ENCODE data around the gene CCDC50. TPM values are rescaled to one million over a fixed set of nuclear protein-coding genes. Genes with fewer than 3 reads are reported as not detected.

Gene CCDC50
- total RNA-seq, 1 experiment from 2014 or later, result 77.2 TPM

GRCh38 chr3:191415566-191415965 is 86.4 kb downstream of the CCDC50 start:
- DNase-seq (ENCODE audit: low spot score), result no peak
- no peaks in the 10 kb centered on the region for H3K27me3 ChIP-seq (replicated peaks; ENCODE audit: insufficient read depth, low read depth, low read length, poor library complexity)
- BruUV-seq (replicated peaks), result no TSS peak
- POLR2A ChIA-PET (ENCODE audit: low non-redundant PET), result no interaction called here
- no peak overlapping the region for H3K27ac ChIP-seq (ENCODE audit: low read depth, low read length, poor library complexity, severe bottlenecking)
- H3K36me3 ChIP-seq (ENCODE audit: insufficient read depth, low read length, poor library complexity, severe bottlenecking), result no peaks in the 10 kb centered on the region
- CTCF ChIA-PET, result no interaction called here
- peaks cover 1% of the 10 kb centered on the region for H3K9me3 ChIP-seq (ENCODE audit: low read depth, low read length, poor library complexity, severe bottlenecking)
- no peak for TF ChIP-seq EZH2 (IDR thresholded peaks at IDR 0.05; ENCODE audit: borderline replicate concordance, low read depth, low read length, poor library complexity, severe bottlenecking)
- no peak for TF ChIP-seq CTCF (conservative IDR thresholded peaks at IDR 0.05; ENCODE audit: low read depth, low read length)
- no peaks in the 10 kb centered on the region for H3K4me1 ChIP-seq (ENCODE audit: insufficient read depth, low read length, poor library complexity, severe bottlenecking)
- intact Hi-C loops (cut with micrococcal nuclease; ENCODE audit: unreplicated experiment), result no loop called here
- no peak overlapping the region for H3K4me3 ChIP-seq (ENCODE audit: low read depth, low read length, poor library complexity, severe bottlenecking)

- intact Hi-C loops (cut with micrococcal nuclease; ENCODE audit: unreplicated experiment), result loop anchor here (2.0 kb wide), 1 partner anchor 391 kb away; no protein-coding TSS in a partner anchor
- ChIA-PET POLR2A (ENCODE audit: low non-redundant PET) (no interaction called here), CTCF (no interaction called here)
- TF ChIP-seq CTCF (conservative IDR thresholded peaks at IDR 0.05; ENCODE audit: low read depth, low read length), result no peak
- TF ChIP-seq EZH2 (IDR thresholded peaks at IDR 0.05; ENCODE audit: borderline replicate concordance, low read depth, low read length, poor library complexity, severe bottlenecking), result no peak
- Histone ChIP-seq H3K4me3 (ENCODE audit: low read depth, low read length, poor library complexity, severe bottlenecking) (no peak overlapping the region), H3K4me1 (ENCODE audit: insufficient read depth, low read length, poor library complexity, severe bottlenecking) (no peaks in the 10 kb centered on the region), H3K36me3 (ENCODE audit: insufficient read depth, low read length, poor library complexity, severe bottlenecking) (no peaks in the 10 kb centered on the region), H3K27me3 (replicated peaks; ENCODE audit: insufficient read depth, low read depth, low read length, poor library complexity) (no peaks in the 10 kb centered on the region), H3K9me3 (ENCODE audit: low read depth, low read length, poor library complexity, severe bottlenecking) (no peaks in the 10 kb centered on the region), H3K27ac (ENCODE audit: low read depth, low read length, poor library complexity, severe bottlenecking) (no peak overlapping the region)
- DNase-seq (ENCODE audit: low spot score), result no peak
- BruUV-seq (replicated peaks), result no TSS peak
Observed at GRCh38 chr3:191417457-191417729, 88.2 kb downstream of the CCDC50 start.

GRCh38 chr3:191420771-191421170 is 91.6 kb downstream of the CCDC50 start:
- no TSS peak for BruUV-seq (replicated peaks)
- Histone ChIP-seq H3K36me3 (ENCODE audit: insufficient read depth, low read length, poor library complexity, severe bottlenecking) (no peaks in the 10 kb centered on the region), H3K4me1 (ENCODE audit: insufficient read depth, low read length, poor library complexity, severe bottlenecking) (no peaks in the 10 kb centered on the region), H3K9me3 (ENCODE audit: low read depth, low read length, poor library complexity, severe bottlenecking) (no peaks in the 10 kb centered on the region), H3K27ac (ENCODE audit: low read depth, low read length, poor library complexity, severe bottlenecking) (no peak overlapping the region), H3K27me3 (replicated peaks; ENCODE audit: insufficient read depth, low read depth, low read length, poor library complexity) (no peaks in the 10 kb centered on the region), H3K4me3 (ENCODE audit: low read depth, low read length, poor library complexity, severe bottlenecking) (no peak overlapping the region)
- no peak for DNase-seq (ENCODE audit: low spot score)
- no peak for TF ChIP-seq EZH2 (IDR thresholded peaks at IDR 0.05; ENCODE audit: borderline replicate concordance, low read depth, low read length, poor library complexity, severe bottlenecking)
- TF ChIP-seq CTCF (conservative IDR thresholded peaks at IDR 0.05; ENCODE audit: low read depth, low read length), result no peak
- POLR2A ChIA-PET (ENCODE audit: low non-redundant PET), result no interaction called here
- intact Hi-C loops (cut with micrococcal nuclease; ENCODE audit: unreplicated experiment), result no loop called here
- CTCF ChIA-PET, result no interaction called here
